NCI-H345 (cell line): ENCODE measurements around the gene MED10.

Experiments
- DNase-seq: peaks from one replicate; lab custom pipeline; 2025; lab: John Stamatoyannopoulos, UW

Gene MED10

GRCh38 chr5:6398570-6399230 lies 20.4 kb upstream of the MED10 start:
- DNase-seq = no peak

- no peak for DNase-seq
These were observed 19.4 kb upstream of the MED10 start for GRCh38 chr5:6397536-6398269.

DNA sequence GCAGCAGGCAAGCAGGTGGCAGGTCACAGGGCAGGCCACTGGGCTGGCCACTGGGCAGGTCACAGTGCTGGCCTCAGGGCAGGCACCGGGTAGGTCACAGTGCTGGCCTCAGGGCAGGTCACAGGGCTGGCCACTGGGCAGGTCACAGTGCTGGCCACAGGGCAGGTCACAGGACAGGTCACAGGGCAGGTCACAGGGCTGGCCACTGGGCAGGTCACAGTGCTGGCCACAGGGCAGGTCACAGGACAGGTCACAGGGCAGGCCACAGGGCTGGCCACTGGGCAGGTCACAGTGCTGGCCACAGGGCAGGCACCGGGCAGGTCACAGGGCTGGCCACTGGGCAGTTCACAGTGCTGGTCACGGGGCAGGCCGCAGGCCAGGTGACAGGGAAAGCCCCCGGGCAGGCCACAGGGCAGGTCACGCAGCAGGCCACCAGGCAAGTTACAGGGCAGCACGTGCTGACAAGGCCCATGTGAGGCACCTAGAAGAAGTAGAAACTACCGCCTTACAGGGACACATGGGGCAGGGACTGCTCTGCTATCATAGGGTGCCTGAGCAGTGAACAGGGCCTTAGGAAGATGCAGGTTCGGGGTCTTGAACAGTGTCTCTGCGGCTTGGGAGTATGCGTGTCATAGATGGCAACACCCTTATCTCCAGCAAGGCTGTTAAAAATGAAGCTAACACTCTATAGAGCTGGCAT lies 18.6 kb upstream of the MED10 start:
- no peak for DNase-seq

- DNase-seq = no peak
These were observed 17.7 kb upstream of the MED10 start for GRCh38 chr5:6396043-6396442.

DNA sequence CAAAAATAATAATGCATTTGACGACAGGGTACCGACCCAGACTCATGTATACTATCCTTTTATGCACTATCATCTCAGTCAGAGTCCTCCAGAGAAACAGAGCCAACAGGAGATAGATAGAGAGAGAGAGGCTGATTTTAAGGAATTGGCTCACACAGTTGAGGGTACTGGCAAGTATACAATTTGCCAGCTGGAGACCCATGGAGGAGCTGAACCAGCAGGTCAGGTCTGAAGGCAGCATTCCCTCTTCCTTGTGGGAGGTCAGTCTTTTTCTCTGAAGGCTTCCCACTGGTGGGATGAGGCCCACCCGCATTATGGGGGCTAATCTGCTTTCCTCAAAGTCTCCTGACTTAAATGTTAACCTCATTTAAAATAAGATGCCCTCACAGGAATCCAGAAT lies 17.3 kb upstream of the MED10 start:
- DNase-seq = no peak

DNA sequence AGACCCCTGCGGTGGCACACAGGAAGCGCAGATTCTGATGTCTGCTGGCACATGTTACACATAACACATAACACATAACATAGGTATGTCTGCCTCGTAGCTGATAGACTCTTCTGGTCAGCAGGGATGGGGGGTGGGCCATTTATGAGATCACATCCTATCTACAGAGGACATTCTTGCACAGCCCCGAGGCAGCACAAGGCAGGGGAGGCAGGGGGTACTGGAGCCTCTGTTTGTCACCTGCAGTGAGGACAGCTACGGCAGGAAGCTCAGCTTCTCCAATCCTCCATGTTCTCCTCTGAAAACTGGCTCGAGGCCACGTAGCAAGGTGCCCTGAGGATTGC lies 16.7 kb upstream of the MED10 start:
- no peak for DNase-seq

DNA sequence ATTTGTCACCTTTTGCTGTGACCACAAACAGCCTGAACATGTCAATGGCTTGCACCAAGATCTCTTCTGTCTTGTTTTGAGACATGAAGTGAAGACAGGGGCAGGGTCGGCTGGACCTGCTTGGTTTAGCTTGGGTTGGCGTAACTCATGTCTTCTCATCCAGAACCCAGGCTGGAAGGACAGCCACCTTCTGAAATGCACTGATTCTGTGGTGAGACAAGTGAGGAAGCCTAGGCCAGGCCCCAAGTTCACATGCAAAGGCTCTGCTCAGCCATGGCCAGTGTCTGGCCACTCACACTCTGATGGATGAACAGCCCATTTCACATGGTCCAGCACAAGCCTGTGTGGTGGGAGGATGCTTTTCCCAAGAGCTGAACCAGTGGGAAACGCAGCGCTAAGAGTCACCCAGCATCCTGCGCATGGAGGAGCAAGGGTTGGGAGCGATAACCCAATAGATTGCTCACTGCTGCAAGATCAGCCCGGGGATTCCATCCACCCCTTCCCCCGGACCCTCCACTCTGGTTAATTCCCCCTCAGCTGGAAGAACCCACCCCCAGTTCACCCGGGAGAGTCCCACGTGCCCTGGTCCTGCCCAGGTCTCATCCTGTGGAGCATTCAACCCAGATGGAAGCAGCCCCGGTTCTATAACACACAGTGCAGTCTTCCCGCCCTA lies 16.2 kb upstream of the MED10 start:
- no peak for DNase-seq

DNA sequence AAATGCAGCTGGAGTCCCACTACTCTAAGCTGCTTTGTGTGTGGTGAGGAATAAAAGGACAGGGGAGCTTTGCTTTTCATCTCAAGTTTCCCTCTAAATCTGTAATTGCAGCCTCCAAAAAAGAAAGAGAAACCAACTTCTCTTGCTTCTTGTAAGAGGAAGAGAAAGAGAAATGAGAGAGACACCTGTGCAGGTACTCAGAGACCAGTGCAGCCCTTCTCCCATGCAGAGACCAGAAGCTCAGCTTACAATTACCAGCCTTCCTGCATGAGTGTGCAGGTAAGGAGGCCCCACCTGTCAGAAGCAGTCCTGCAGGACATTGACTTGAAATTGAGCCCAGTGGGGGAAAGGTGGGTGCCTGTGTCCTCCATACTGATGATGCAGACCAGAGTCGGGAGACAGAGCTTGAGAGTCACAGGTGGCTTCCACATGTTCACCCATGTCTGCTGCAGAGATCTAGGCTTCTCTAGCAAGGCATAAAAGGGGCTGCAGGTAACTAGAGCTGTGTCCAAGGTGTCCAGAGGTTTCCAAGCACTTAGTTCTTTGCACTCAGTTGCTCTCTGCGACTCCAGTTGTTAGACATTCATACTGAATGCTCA lies 15.3 kb upstream of the MED10 start:
- DNase-seq = no peak

DNA sequence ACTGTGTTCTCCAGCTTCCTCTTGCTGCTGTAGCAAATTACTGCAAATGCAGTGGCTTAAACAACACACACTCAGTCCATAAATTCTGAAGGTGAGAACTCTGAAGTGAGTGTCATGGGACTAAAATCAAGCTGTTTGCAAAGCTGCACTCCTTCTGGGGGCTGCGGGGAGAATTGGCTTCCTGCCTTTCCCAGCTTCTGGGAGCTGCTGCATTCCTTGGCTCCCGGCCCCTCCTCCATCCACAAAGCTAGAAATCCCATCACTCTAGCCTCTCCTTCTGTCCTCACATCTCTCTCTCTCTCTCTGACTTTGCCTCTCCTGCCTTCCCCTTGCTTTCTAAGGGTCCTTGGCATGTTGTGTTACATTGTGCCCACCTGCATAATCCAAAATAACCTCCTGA lies 14.2 kb upstream of the MED10 start:
- no peak for DNase-seq

GRCh38 chr5:6391151-6391550 lies 12.8 kb upstream of the MED10 start:
- no peak for DNase-seq

DNA sequence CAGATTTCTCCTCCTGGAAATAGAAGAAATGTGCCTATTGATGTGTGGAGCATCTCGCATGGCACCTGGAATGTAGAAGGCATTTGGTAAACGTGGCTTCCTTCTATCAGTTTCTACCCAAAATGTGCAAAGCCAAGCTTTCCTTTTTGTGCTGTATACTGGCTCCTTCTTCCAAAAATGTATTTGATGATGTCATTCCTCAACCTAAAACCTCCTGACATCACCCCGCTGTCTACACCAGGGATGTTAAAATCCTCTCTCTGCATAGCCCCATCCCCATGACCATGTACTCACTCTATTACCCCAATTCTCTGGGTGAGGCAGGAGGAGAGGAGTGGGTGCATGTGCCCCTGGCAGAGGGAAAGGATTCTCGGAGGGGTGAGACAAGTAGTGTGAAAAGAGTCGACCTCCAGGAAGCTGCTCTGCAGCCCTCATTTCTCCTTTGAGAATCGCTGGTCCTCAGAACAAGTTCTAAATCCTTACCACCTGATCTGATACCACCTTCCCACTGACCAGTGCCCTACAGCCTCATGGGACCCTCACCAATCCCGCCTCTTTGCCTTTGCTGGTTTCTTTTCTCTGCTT lies 11.7 kb upstream of the MED10 start:
- DNase-seq = no peak

DNA sequence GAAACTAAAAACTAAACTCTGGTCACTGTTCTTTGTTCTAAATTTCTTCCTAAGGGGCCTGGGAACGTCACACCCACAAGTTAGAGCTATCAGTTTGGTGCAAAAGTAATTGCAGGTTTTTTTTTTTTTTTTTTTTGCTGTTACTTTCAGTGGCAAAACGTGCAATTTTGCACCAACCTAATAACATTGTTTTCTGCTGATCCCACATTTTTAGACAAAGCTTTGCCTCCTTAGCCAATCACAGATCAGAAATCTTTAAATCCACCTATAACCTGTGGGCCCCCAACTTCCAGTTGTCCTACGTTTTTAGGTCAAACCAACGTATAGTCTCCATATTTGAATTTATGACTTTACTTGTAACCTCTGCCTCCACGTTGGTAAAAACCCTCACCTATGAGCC lies 11.1 kb upstream of the MED10 start:
- no peak for DNase-seq

GRCh38 chr5:6387970-6388369 lies 9.6 kb upstream of the MED10 start:
- DNase-seq = no peak

DNA sequence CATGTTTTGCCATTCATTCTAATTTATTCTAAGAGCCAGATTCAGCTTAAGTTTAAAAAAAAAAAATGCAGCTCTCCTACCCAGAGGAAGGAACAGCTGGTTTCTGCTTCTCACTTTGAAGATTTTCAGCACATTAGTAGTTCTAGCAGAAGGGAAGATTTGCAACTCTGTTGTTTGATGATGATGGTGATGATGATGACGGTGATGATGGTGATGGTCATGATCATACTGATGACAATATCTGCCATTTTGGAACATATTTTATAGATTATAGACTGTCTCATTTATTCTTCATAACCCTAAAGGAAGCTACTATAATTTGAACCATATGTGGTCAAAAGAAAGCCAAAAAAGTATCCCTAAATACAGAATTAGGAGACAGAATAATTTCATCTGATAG lies 7.9 kb upstream of the MED10 start:
- DNase-seq = no peak

GRCh38 chr5:6384856-6385255 lies 6.5 kb upstream of the MED10 start:
- DNase-seq = no peak

GRCh38 chr5:6383376-6383775 lies 5.0 kb upstream of the MED10 start:
- peak; percentile 90 for DNase-seq

DNA sequence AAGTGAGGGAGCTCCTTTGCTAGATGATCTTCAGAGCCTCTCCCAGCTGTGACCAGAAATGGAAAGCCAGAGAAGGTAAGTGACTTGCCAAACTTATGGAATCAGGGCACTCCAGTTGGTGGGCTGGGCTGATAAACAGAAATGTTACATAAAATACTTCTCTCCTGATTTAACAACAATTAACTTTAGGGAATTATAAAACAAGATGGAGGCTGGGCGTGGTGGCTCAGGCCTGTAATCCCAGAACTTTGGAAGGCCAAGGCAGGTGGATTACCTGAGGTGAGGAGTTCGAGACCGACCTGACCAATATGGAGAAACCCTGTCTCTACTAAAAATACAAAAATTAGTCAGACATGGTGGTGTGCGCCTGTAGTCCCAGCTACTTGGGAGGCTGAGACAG lies 899 bp upstream of the MED10 start:
- DNase-seq = no peak

DNA sequence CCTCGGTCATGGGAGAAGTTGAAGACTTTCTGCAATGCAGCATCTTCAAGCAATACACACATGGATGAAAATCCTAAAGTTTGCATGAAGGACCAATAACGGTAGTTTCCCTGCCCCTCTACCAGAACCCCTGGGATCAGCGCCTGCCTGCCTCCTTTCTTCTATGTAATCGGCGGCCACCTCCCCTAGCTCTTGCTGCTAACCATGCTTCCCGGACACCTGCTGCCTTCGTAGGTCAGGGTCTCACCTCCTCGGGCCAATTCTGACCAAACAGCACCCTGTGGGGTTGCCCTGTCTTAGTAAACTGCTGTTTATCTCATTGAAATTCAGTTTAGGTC lies 388 bp upstream of the MED10 start:
- no peak for DNase-seq

GRCh38 chr5:6377582-6377904 lies 804 bp downstream of the MED10 start:
- no peak for DNase-seq

DNA sequence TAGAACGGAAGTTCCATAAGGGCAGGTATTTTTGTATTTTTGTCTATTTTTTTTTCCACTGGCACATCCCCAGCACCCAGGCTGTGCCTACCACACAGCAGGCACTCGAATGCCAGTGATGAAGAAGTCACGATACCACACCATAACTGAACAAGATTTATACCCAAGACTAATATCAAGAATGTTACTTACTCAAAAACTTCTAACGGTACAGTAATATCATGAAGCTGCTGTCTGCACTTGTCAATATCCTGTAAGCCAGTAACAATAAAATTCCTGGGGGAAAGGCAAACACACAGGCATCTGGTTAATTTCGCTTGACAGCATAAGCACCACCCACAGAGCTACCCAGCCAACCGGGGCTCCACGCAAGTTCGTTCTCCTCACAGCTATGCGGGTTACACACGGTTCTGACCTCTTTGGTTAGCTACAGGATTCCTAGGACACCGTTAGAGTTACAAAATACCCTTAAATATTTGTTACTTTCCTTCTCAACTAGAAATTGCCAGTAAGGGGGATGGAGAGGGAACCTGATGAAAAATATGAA lies 1.3 kb downstream of the MED10 start:
- no peak for DNase-seq

GRCh38 chr5:6373081-6373846 lies 5.1 kb downstream of the MED10 start:
- DNase-seq = no peak
